Activated naive CD8-positive, alpha-beta T cell treated with anti-CD3 and anti-CD28 coated beads, Interleukin-2, amount 50 U/mL, for 24 hours (primary cell): ENCODE measurements around the gene CLDN12.

Experiments used
- ATAC-seq: fragments of 150-1000 bp; cut with Tn5 transposase; one replicate; pipeline ENCODE4 v1.10.0; 2021
- DNase-seq: peaks from one replicate; pipeline ENCODE4 v3.0.0; 2021
- H3K27ac Mint-ChIP-seq: one replicate; pipeline ENCODE4 v1.8.0; 2021; ENCODE audit warnings: mild to moderate bottlenecking, mixed read lengths
- H3K27me3 Mint-ChIP-seq: one replicate; pipeline ENCODE4 v1.8.0; 2021; ENCODE audit warnings: mixed read lengths
- H3K36me3 Mint-ChIP-seq: one replicate; pipeline ENCODE4 v1.8.0; 2021; ENCODE audit warnings: low read depth, mixed read lengths
- H3K4me1 Mint-ChIP-seq: one replicate; pipeline ENCODE4 v1.8.0; 2021; ENCODE audit warnings: mixed read lengths
- H3K4me3 Mint-ChIP-seq: one replicate; pipeline ENCODE4 v1.8.0; 2021; ENCODE audit warnings: mild to moderate bottlenecking, moderate library complexity, mixed read lengths
- H3K9me3 Mint-ChIP-seq: one replicate; pipeline ENCODE4 v1.8.0; 2021; ENCODE audit warnings: mixed read lengths

The CLDN12 gene

GRCh38 chr7:90412458-90413184, 9.4 kb downstream of the CLDN12 start:
- Mint-ChIP-seq H3K27ac (no peak overlapping the region), H3K4me3 (no peak overlapping the region), H3K4me1 (no peaks in the 10 kb centered on the region), H3K27me3 (no peaks in the 10 kb centered on the region), H3K36me3 (peaks cover 2% of the 10 kb centered on the region), H3K9me3 (no peaks in the 10 kb centered on the region)
- DNase-seq (peak; percentile 31), ATAC-seq (peak; percentile 46)

- ATAC-seq, result no peak
- Mint-ChIP-seq H3K9me3 (no peaks in the 10 kb centered on the region), H3K4me1 (no peaks in the 10 kb centered on the region), H3K27ac (no peak overlapping the region), H3K36me3 (no peaks in the 10 kb centered on the region), H3K4me3 (no peak overlapping the region), H3K27me3 (no peaks in the 10 kb centered on the region)
- DNase-seq, result no peak
Observed at GRCh38 chr7:90413185-90413528, 9.9 kb downstream of the CLDN12 start.

- peaks cover 19% of the 10 kb centered on the region for H3K4me1 Mint-ChIP-seq
- ATAC-seq (no peak), DNase-seq (no peak)
- H3K9me3 Mint-ChIP-seq, result no peaks in the 10 kb centered on the region
- no peak overlapping the region for H3K27ac Mint-ChIP-seq
- peaks cover 2% of the 10 kb centered on the region for H3K27me3 Mint-ChIP-seq
- no peak overlapping the region for H3K4me3 Mint-ChIP-seq
- no peaks in the 10 kb centered on the region for H3K36me3 Mint-ChIP-seq
Observed at GRCh38 chr7:90421651-90422050, 18.4 kb downstream of the CLDN12 start.

GRCh38 chr7:90424720-90425119, 21.5 kb downstream of the CLDN12 start:
- no peak for DNase-seq
- Mint-ChIP-seq H3K9me3 (no peaks in the 10 kb centered on the region), H3K27me3 (peaks cover 5% of the 10 kb centered on the region), H3K4me1 (peaks cover 19% of the 10 kb centered on the region), H3K36me3 (no peaks in the 10 kb centered on the region), H3K27ac (peak overlapping the region; percentile 57), H3K4me3 (no peak overlapping the region)
- peak; percentile 83 for ATAC-seq

- Mint-ChIP-seq H3K4me3 (no peak overlapping the region), H3K36me3 (no peaks in the 10 kb centered on the region), H3K9me3 (no peaks in the 10 kb centered on the region), H3K27me3 (peaks cover 5% of the 10 kb centered on the region), H3K27ac (peak overlapping the region; percentile 57), H3K4me1 (peaks cover 19% of the 10 kb centered on the region)
- DNase-seq (no peak), ATAC-seq (peak; percentile 77)
Observed at GRCh38 chr7:90425376-90425775, 22.1 kb downstream of the CLDN12 start.

GRCh38 chr7:90430614-90431460, 27.6 kb downstream of the CLDN12 start:
- ATAC-seq (no peak), DNase-seq (no peak)
- Mint-ChIP-seq H3K27me3 (peaks cover 11% of the 10 kb centered on the region), H3K9me3 (no peaks in the 10 kb centered on the region), H3K4me1 (peaks cover under 1% of the 10 kb centered on the region), H3K4me3 (no peak overlapping the region), H3K27ac (no peak overlapping the region), H3K36me3 (no peaks in the 10 kb centered on the region)

- Mint-ChIP-seq H3K27me3 (peaks cover 15% of the 10 kb centered on the region), H3K9me3 (peaks cover 2% of the 10 kb centered on the region), H3K4me3 (no peak overlapping the region), H3K36me3 (no peaks in the 10 kb centered on the region), H3K4me1 (no peaks in the 10 kb centered on the region), H3K27ac (no peak overlapping the region)
- no peak for ATAC-seq
- no peak for DNase-seq
Observed at GRCh38 chr7:90432752-90433151, 29.5 kb downstream of the CLDN12 start.

- Mint-ChIP-seq H3K27ac (no peak overlapping the region), H3K27me3 (peaks cover 16% of the 10 kb centered on the region), H3K36me3 (no peaks in the 10 kb centered on the region), H3K4me1 (no peaks in the 10 kb centered on the region), H3K4me3 (no peak overlapping the region), H3K9me3 (peaks cover 4% of the 10 kb centered on the region)
- DNase-seq, result no peak
- ATAC-seq, result no peak
Observed at GRCh38 chr7:90433221-90433620, 30.0 kb downstream of the CLDN12 start.

GRCh38 chr7:90445633-90446032, 42.4 kb downstream of the CLDN12 start:
- no peaks in the 10 kb centered on the region for H3K4me1 Mint-ChIP-seq
- H3K27me3 Mint-ChIP-seq, result peaks cover 12% of the 10 kb centered on the region
- no peak for DNase-seq
- H3K36me3 Mint-ChIP-seq, result no peaks in the 10 kb centered on the region
- H3K27ac Mint-ChIP-seq, result no peak overlapping the region
- no peak for ATAC-seq
- H3K9me3 Mint-ChIP-seq, result no peaks in the 10 kb centered on the region
- H3K4me3 Mint-ChIP-seq, result no peak overlapping the region

- Mint-ChIP-seq H3K36me3 (no peaks in the 10 kb centered on the region), H3K4me1 (no peaks in the 10 kb centered on the region), H3K9me3 (no peaks in the 10 kb centered on the region), H3K4me3 (no peak overlapping the region), H3K27ac (no peak overlapping the region), H3K27me3 (peaks cover 12% of the 10 kb centered on the region)
- no peak for DNase-seq
- no peak for ATAC-seq
Observed at GRCh38 chr7:90446137-90446899, 43.1 kb downstream of the CLDN12 start.

GRCh38 chr7:90453259-90453891, 50.1 kb downstream of the CLDN12 start:
- Mint-ChIP-seq H3K9me3 (no peaks in the 10 kb centered on the region), H3K36me3 (no peaks in the 10 kb centered on the region), H3K4me1 (peaks cover 5% of the 10 kb centered on the region), H3K27ac (no peak overlapping the region), H3K27me3 (peaks cover 7% of the 10 kb centered on the region), H3K4me3 (no peak overlapping the region)
- DNase-seq, result no peak
- no peak for ATAC-seq

- Mint-ChIP-seq H3K27ac (no peak overlapping the region), H3K36me3 (no peaks in the 10 kb centered on the region), H3K4me3 (no peak overlapping the region), H3K27me3 (peaks cover 7% of the 10 kb centered on the region), H3K4me1 (peaks cover 5% of the 10 kb centered on the region), H3K9me3 (no peaks in the 10 kb centered on the region)
- DNase-seq (no peak), ATAC-seq (no peak)
Observed at GRCh38 chr7:90453931-90454330, 50.7 kb downstream of the CLDN12 start.

GRCh38 chr7:90455163-90456030, 52.1 kb downstream of the CLDN12 start:
- DNase-seq, result no peak
- peak; percentile 49 for ATAC-seq
- Mint-ChIP-seq H3K9me3 (no peaks in the 10 kb centered on the region), H3K36me3 (no peaks in the 10 kb centered on the region), H3K4me3 (no peak overlapping the region), H3K27me3 (peaks cover 7% of the 10 kb centered on the region), H3K27ac (no peak overlapping the region), H3K4me1 (peaks cover 5% of the 10 kb centered on the region)

- H3K4me1 Mint-ChIP-seq, result peaks cover 6% of the 10 kb centered on the region
- DNase-seq (no peak), ATAC-seq (no peak)
- no peak overlapping the region for H3K4me3 Mint-ChIP-seq
- no peak overlapping the region for H3K27ac Mint-ChIP-seq
- H3K27me3 Mint-ChIP-seq, result peaks cover 7% of the 10 kb centered on the region
- H3K9me3 Mint-ChIP-seq, result no peaks in the 10 kb centered on the region
- H3K36me3 Mint-ChIP-seq, result no peaks in the 10 kb centered on the region
Observed at GRCh38 chr7:90458104-90458503, 54.8 kb downstream of the CLDN12 start.
